ENCODE data around the gene ALX4. TPM values are rescaled to one million over a fixed set of nuclear protein-coding genes. Genes with fewer than 3 reads are reported as not detected.

Gene ALX4
- total RNA-seq, 2 experiments from 2014 or later = not detected

GRCh38 chr11:44319170-44319551 lies 9.2 kb upstream of the ALX4 start:
- Histone ChIP-seq H3K4me2 (ENCODE audit: low read length) (no peak overlapping the region), H3K36me3 (ENCODE audit: insufficient read depth, low read length) (no peaks in the 10 kb centered on the region), H3K79me2 (ENCODE audit: insufficient read depth, low read depth, low read length) (no peaks in the 10 kb centered on the region), H3K27ac (ENCODE audit: low read depth, low read length, poor library complexity, severe bottlenecking) (no peak overlapping the region), H3K9me2 (ENCODE audit: insufficient read depth, low read length) (no peaks in the 10 kb centered on the region), H3K4me1 (ENCODE audit: insufficient read depth, low read length, poor library complexity, severe bottlenecking) (no peaks in the 10 kb centered on the region), H3K4me3 (ENCODE audit: low read depth, low read length, poor library complexity, severe bottlenecking) (no peak overlapping the region), H3K9me3 (ENCODE audit: low read length) (no peaks in the 10 kb centered on the region), H2AFZ (ENCODE audit: low read length) (no peak overlapping the region), H4K20me1 (ENCODE audit: insufficient read depth, low read length) (no peaks in the 10 kb centered on the region)
- ChIA-PET CTCF (ENCODE audit: unreplicated experiment) (no interaction called here), POLR2A (no interaction called here)
- TF ChIP-seq EZH2phosphoT487 (IDR thresholded peaks at IDR 0.05; ENCODE audit: borderline replicate concordance, low read depth, low read length) (no peak), CTCF (conservative IDR thresholded peaks at IDR 0.05; ENCODE audit: low read length) (no peak)
- BruUV-seq (replicated peaks) = no TSS peak
- no peak for DNase-seq (ENCODE audit: low spot score)
- intact Hi-C loops (cut with micrococcal nuclease; ENCODE audit: unreplicated experiment) = no loop called here

DNA sequence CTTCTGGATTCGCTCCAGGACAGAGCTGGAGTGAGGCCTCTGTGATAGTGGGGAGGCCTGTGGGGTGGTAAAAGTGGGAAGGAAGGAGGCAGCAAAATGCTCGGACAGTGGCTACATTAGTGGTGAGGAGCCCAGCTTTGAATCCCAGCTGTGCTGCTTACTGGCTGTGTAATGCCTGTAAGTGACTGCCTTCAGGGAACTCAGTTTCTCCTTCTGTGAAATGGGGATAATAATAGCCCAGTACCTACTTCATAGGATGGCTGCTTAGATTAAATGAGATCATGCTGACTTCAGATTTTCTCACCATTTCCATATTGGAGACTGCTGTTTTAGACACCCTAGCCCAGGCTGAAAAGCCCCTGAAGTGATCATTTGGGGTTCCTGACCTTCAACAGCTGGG lies 8.4 kb upstream of the ALX4 start:
- no peaks in the 10 kb centered on the region for H3K79me2 ChIP-seq (ENCODE audit: insufficient read depth, low read depth, low read length)
- H3K4me1 ChIP-seq (ENCODE audit: insufficient read depth, low read length, poor library complexity, severe bottlenecking) = no peaks in the 10 kb centered on the region
- H4K20me1 ChIP-seq (ENCODE audit: insufficient read depth, low read length) = no peaks in the 10 kb centered on the region
- ChIA-PET CTCF (ENCODE audit: unreplicated experiment) (interaction anchor here (0.7 kb wide), 1 partner anchor 374 kb away, joined by 3 read pairs; no protein-coding TSS in a partner anchor), POLR2A (no interaction called here)
- TF ChIP-seq CTCF (conservative IDR thresholded peaks at IDR 0.05; ENCODE audit: low read length) (no peak), EZH2phosphoT487 (IDR thresholded peaks at IDR 0.05; ENCODE audit: borderline replicate concordance, low read depth, low read length) (no peak)
- no peak overlapping the region for H2AFZ ChIP-seq (ENCODE audit: low read length)
- DNase-seq (ENCODE audit: low spot score) = no peak
- H3K4me3 ChIP-seq (ENCODE audit: low read depth, low read length, poor library complexity, severe bottlenecking) = no peak overlapping the region
- intact Hi-C loops (cut with micrococcal nuclease; ENCODE audit: unreplicated experiment) = no loop called here
- H3K9me3 ChIP-seq (ENCODE audit: low read length) = no peaks in the 10 kb centered on the region
- no peaks in the 10 kb centered on the region for H3K9me2 ChIP-seq (ENCODE audit: insufficient read depth, low read length)
- no peak overlapping the region for H3K27ac ChIP-seq (ENCODE audit: low read depth, low read length, poor library complexity, severe bottlenecking)
- no peak overlapping the region for H3K4me2 ChIP-seq (ENCODE audit: low read length)
- BruUV-seq (replicated peaks) = no TSS peak
- H3K36me3 ChIP-seq (ENCODE audit: insufficient read depth, low read length) = no peaks in the 10 kb centered on the region

- no peaks in the 10 kb centered on the region for H3K4me1 ChIP-seq (ENCODE audit: insufficient read depth, low read length, poor library complexity, severe bottlenecking)
- H3K27ac ChIP-seq (ENCODE audit: low read depth, low read length, poor library complexity, severe bottlenecking) = no peak overlapping the region
- H4K20me1 ChIP-seq (ENCODE audit: insufficient read depth, low read length) = no peaks in the 10 kb centered on the region
- CTCF ChIA-PET (ENCODE audit: unreplicated experiment) = no interaction called here
- TF ChIP-seq CTCF (conservative IDR thresholded peaks at IDR 0.05; ENCODE audit: low read length) = no peak
- no peak for TF ChIP-seq EZH2phosphoT487 (IDR thresholded peaks at IDR 0.05; ENCODE audit: borderline replicate concordance, low read depth, low read length)
- H3K36me3 ChIP-seq (ENCODE audit: insufficient read depth, low read length) = no peaks in the 10 kb centered on the region
- H3K9me3 ChIP-seq (ENCODE audit: low read length) = no peaks in the 10 kb centered on the region
- H3K4me2 ChIP-seq (ENCODE audit: low read length) = no peak overlapping the region
- no peak overlapping the region for H2AFZ ChIP-seq (ENCODE audit: low read length)
- no peak for DNase-seq (ENCODE audit: low spot score)
- BruUV-seq (replicated peaks) = no TSS peak
- POLR2A ChIA-PET = no interaction called here
- no peaks in the 10 kb centered on the region for H3K9me2 ChIP-seq (ENCODE audit: insufficient read depth, low read length)
- intact Hi-C loops (cut with micrococcal nuclease; ENCODE audit: unreplicated experiment) = no loop called here
- H3K4me3 ChIP-seq (ENCODE audit: low read depth, low read length, poor library complexity, severe bottlenecking) = no peak overlapping the region
- H3K79me2 ChIP-seq (ENCODE audit: insufficient read depth, low read depth, low read length) = no peaks in the 10 kb centered on the region
Measured at GRCh38 chr11:44316659-44317240, 6.8 kb upstream of the ALX4 start.

Measured in OCI-LY7 (cell line).